ENCODE results near the gene APOA4. TPM values are rescaled to one million over a fixed set of nuclear protein-coding genes. Genes with fewer than 3 reads are reported as not detected.

Gene APOA4
- total and polyA plus RNA-seq, 2 of the 13 experiments (the other 11 are each of a cell fraction or from before 2014, with no cell fraction given): 3.8 to 7.2 TPM

- TF ChIP-seq CENPX (CRISPR knock-in tag; IDR thresholded peaks at IDR 0.05) (no peak), CBFB (CRISPR knock-in tag; IDR thresholded peaks at IDR 0.05) (no peak), KAT8 (CRISPR knock-in tag; IDR thresholded peaks at IDR 0.05) (peak; percentile 70), ASH2L (IDR thresholded peaks at IDR 0.05; ENCODE audit: insufficient read length, low read depth, low read length) (no peak), KAT7 (CRISPR knock-in tag; IDR thresholded peaks at IDR 0.05; ENCODE audit: borderline replicate concordance) (no peak), RBM22 (optimal IDR thresholded peaks at IDR 0.05; ENCODE audit: low read length) (peak; percentile 95), FOXJ3 (CRISPR knock-in tag; IDR thresholded peaks at IDR 0.05; ENCODE audit: borderline replicate concordance) (no peak), ZNF761 (CRISPR knock-in tag; conservative IDR thresholded peaks at IDR 0.05) (no peak), NPAS2 (CRISPR knock-in tag; IDR thresholded peaks at IDR 0.05; ENCODE audit: borderline replicate concordance) (no peak), THAP8 (CRISPR knock-in tag; IDR thresholded peaks at IDR 0.05; ENCODE audit: borderline replicate concordance) (peak; percentile 47; the same call in 1 of the 2 replicates), RNF219 (CRISPR knock-in tag; IDR thresholded peaks at IDR 0.05) (no peak), STAT6 (CRISPR knock-in tag; IDR thresholded peaks at IDR 0.05; ENCODE audit: borderline replicate concordance) (no peak), ZNF710 (CRISPR knock-in tag; IDR thresholded peaks at IDR 0.05; ENCODE audit: borderline replicate concordance) (no peak; the same call in 1 of the 2 replicates), HNRNPK (IDR thresholded peaks at IDR 0.05; ENCODE audit: low read depth, low read length, poor library complexity, severe bottlenecking) (no peak), ZNF775 (CRISPR knock-in tag; IDR thresholded peaks at IDR 0.05; ENCODE audit: borderline replicate concordance) (no peak), TARDBP (CRISPR knock-in tag; IDR thresholded peaks at IDR 0.05) (peak; percentile 80), PCBP1 (IDR thresholded peaks at IDR 0.05; ENCODE audit: borderline replicate concordance, low read depth, low read length) (no peak), ZNF12 (CRISPR knock-in tag; IDR thresholded peaks at IDR 0.05) (no peak), AHR (CRISPR knock-in tag; IDR thresholded peaks at IDR 0.05) (no peak), HOXD1 (CRISPR knock-in tag; IDR thresholded peaks at IDR 0.05) (no peak), MATR3 (CRISPR knock-in tag; IDR thresholded peaks at IDR 0.05) (no peak)
These were observed 10.9 kb upstream of the APOA4 start (continued) for GRCh38 chr11:116833816-116834534.

All from HepG2 (cell line).